ENCODE results near the gene USP49.

DNA sequence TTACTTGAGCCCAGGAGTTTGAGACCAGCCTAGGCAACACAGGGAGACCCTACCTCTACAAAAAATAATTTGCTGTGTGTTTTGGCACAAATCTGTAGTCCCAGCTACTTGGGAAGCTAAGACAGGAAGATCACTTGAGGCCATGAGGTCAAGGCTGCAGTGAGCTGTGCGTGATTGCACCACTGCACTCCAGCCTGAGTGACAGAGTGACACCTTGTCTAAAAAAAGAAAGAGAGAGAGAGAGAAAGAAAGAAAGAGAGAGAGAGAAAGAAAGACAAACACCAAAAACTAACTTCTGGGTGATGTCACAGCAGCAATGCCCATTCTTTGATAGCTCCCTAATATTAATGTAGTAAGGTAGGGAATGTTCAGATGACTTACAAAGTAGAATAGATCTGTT is 20.4 kb downstream of the USP49 start:
- TF ChIP-seq POLR2A (IDR thresholded peaks at IDR 0.05; ENCODE audit: extremely low read depth, insufficient read length) (no peak), MYC (IDR thresholded peaks at IDR 0.05; ENCODE audit: low read depth, low read length) (no peak)
- TF ChIP-seq, protein P1, sequence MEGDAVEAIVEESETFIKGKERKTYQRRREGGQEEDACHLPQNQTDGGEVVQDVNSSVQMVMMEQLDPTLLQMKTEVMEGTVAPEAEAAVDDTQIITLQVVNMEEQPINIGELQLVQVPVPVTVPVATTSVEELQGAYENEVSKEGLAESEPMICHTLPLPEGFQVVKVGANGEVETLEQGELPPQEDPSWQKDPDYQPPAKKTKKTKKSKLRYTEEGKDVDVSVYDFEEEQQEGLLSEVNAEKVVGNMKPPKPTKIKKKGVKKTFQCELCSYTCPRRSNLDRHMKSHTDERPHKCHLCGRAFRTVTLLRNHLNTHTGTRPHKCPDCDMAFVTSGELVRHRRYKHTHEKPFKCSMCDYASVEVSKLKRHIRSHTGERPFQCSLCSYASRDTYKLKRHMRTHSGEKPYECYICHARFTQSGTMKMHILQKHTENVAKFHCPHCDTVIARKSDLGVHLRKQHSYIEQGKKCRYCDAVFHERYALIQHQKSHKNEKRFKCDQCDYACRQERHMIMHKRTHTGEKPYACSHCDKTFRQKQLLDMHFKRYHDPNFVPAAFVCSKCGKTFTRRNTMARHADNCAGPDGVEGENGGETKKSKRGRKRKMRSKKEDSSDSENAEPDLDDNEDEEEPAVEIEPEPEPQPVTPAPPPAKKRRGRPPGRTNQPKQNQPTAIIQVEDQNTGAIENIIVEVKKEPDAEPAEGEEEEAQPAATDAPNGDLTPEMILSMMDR (IDR thresholded peaks at IDR 0.05; ENCODE audit: low read depth, low read length): no peak
- TF ChIP-seq, protein P2, sequence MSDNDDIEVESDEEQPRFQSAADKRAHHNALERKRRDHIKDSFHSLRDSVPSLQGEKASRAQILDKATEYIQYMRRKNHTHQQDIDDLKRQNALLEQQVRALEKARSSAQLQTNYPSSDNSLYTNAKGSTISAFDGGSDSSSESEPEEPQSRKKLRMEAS (IDR thresholded peaks at IDR 0.05; ENCODE audit: low read depth, low read length): no peak
